Thoracic aorta (tissue), 2 donors: Measurements from ENCODE around the gene NLGN1. TPM values are rescaled to one million over a fixed set of nuclear protein-coding genes. Genes with fewer than 3 reads are reported as not detected.

Experiments used
- ATAC-seq: fragments of 150-250 bp; one replicate; pipeline ENCODE4 v1.8.0; 2017; ENCODE audit warnings: low read depth; ENCODE audit not compliant: insufficient number of reproducible peaks, low FRiP score
- DNase-seq: peaks from one replicate; pipeline ENCODE4 v3.0.0-alpha.2; 2020; ENCODE audit warnings: low spot score
- H3K27ac ChIP-seq, 2 donors: fragments of 200-600 bp; sonication (generic); 1 replicate in 1 of 2; 2 replicates in 1 of 2; pipeline ENCODE4 v1.5.1; 2016; ENCODE audit warnings: mild to moderate bottlenecking in 2 of 2, moderate library complexity in 2 of 2
- H3K27me3 ChIP-seq: fragments of 200-600 bp; sonication (generic); replicated peaks from 2 replicates; pipeline ENCODE4 v1.6.0; 2016; ENCODE audit warnings: mild to moderate bottlenecking; ENCODE audit not compliant: insufficient read depth
- H3K36me3 ChIP-seq: fragments of 200-600 bp; sonication (generic); one replicate; pipeline ENCODE4 v1.5.1; 2016
- H3K4me1 ChIP-seq, 2 donors: fragments of 200-600 bp; sonication (generic); 1 replicate in 1 of 2; 2 replicates in 1 of 2; pipeline versions ENCODE4 v1.5.1 to v1.6.0; 2016; ENCODE audit warnings: low read depth in 2 of 2, mild to moderate bottlenecking in 1 of 2; ENCODE audit not compliant: control insufficient read depth in 1 of 2
- H3K4me3 ChIP-seq: fragments of 200-600 bp; sonication (generic); 2 replicates; pipeline ENCODE4 v1.5.1; 2016; ENCODE audit warnings: mild to moderate bottlenecking
- H3K9me3 ChIP-seq: fragments of 200-600 bp; sonication (generic); 2 replicates; pipeline ENCODE4 v1.5.1; 2016
- CTCF ChIP-seq: fragments of 200-600 bp; sonication (generic); IDR thresholded peaks from one replicate; pipeline ENCODE4 v1.5.1; 2019; ENCODE audit warnings: antibody characterized with exemption
- total RNA-seq, 2 donors: library from RNA; depleted of rRNA; stranded (reverse); fragments of >200 nt; gene quantifications; one replicate each; pipeline versions ENCODE4 v1.1.0 to v1.2.3, GENCODE V29; 2016

The NLGN1 gene
- total RNA-seq, 2 donors from 2014 or later = 17.8 to 18.3 TPM

- TF ChIP-seq CTCF = no peak
- H3K27me3 ChIP-seq = no peaks in the 10 kb centered on the region
- DNase-seq (no peak), ATAC-seq (no peak)
- peaks cover 3 to 7% of the 10 kb centered on the region in 2 donors for H3K4me1 ChIP-seq
- H3K27ac ChIP-seq = no peak overlapping the region
- H3K36me3 ChIP-seq = no peaks in the 10 kb centered on the region
- H3K9me3 ChIP-seq = no peaks in the 10 kb centered on the region
- H3K4me3 ChIP-seq = no peak overlapping the region
Measured at GRCh38 chr3:173641696-173642095, 244.2 kb downstream of the NLGN1 start.

- no peaks in the 10 kb centered on the region for H3K4me1 ChIP-seq
- TF ChIP-seq CTCF = no peak
- no peak overlapping the region for H3K4me3 ChIP-seq
- H3K27ac ChIP-seq = no peak overlapping the region
- ATAC-seq (no peak), DNase-seq (no peak)
- no peaks in the 10 kb centered on the region for H3K27me3 ChIP-seq
- no peaks in the 10 kb centered on the region for H3K36me3 ChIP-seq
- no peaks in the 10 kb centered on the region for H3K9me3 ChIP-seq
Measured at GRCh38 chr3:173644086-173645082, 246.8 kb downstream of the NLGN1 start.

GRCh38 chr3:173650596-173650995, 253.1 kb downstream of the NLGN1 start:
- TF ChIP-seq CTCF = no peak
- Histone ChIP-seq H3K4me1 (peaks cover 0 to 3% of the 10 kb centered on the region in 2 donors), H3K9me3 (no peaks in the 10 kb centered on the region), H3K4me3 (no peak overlapping the region), H3K27ac (no peak overlapping the region), H3K27me3 (no peaks in the 10 kb centered on the region), H3K36me3 (no peaks in the 10 kb centered on the region)
- ATAC-seq = no peak
- DNase-seq = no peak

GRCh38 chr3:173652093-173652492, 254.5 kb downstream of the NLGN1 start:
- no peaks in the 10 kb centered on the region for H3K27me3 ChIP-seq
- H3K4me3 ChIP-seq = no peak overlapping the region
- DNase-seq (no peak), ATAC-seq (no peak)
- H3K9me3 ChIP-seq = no peaks in the 10 kb centered on the region
- no peak for TF ChIP-seq CTCF
- no peak overlapping the region for H3K27ac ChIP-seq
- H3K4me1 ChIP-seq = peaks cover 0 to 3% of the 10 kb centered on the region in 2 donors
- H3K36me3 ChIP-seq = no peaks in the 10 kb centered on the region

GRCh38 chr3:173653781-173654180, 256.2 kb downstream of the NLGN1 start:
- no peak for TF ChIP-seq CTCF
- ATAC-seq = no peak

More at GRCh38 chr3:173653781-173654180, 256.2 kb downstream of the NLGN1 start:
- Histone ChIP-seq H3K9me3 (no peaks in the 10 kb centered on the region), H3K36me3 (no peaks in the 10 kb centered on the region), H3K27ac (no peak overlapping the region), H3K4me3 (no peak overlapping the region), H3K4me1 (peaks cover 0 to 3% of the 10 kb centered on the region in 2 donors), H3K27me3 (no peaks in the 10 kb centered on the region)
- DNase-seq = no peak
